Stimulated activated CD8-positive, alpha-beta memory T cell treated with anti-CD3 and anti-CD28 coated beads, Interleukin-4, amount 100 ng/mL, for 4 hours (primary cell): ENCODE data around the gene SHISAL1.

Source experiments
- DNase-seq, 2 donors: peaks; one replicate each; pipeline ENCODE4 v3.0.0-alpha.2; 2020; ENCODE audit warnings: low read depth in 2 of 2, low spot score in 1 of 2

Gene SHISAL1

DNA sequence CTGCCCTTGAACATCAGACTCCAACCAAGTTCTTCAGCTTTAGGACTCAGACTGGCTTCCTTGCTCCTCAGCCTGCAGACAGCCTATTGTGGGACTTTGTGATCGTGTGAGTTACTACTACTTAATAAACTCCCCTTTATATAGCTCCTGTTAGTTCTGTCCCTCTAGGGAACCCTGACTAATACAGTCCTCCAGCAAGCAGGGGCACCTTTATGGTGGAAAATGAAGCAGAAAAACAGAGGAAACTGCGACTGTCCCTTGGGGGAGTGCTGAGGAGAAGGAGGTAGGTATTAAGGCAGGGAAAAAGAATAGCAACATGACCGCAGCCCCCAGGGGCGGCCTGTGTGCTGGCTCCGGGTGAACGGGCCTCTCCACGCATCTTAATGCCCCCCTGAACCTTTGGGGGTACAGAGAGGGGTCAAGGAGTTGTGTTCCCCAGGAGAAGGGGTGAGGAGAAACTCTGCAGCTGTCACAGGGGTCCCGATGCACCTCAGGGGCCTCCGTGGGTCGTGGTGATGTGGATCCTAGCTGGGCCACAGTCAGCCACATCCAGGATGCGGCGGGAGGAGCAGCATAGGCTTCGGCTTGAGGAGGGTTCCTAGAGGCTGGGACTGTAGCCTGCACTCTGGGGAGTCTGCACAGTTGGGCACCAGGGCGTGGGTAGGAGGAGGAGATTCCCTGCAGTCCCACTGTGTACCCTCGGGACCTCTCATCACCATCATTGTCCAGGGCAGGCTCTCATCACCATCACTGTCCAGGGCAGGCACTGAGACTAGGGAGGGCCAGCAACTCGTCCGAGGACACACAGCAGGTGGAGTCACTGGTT, 34.3 kb downstream of the SHISAL1 start:
- DNase-seq: no peak

DNA sequence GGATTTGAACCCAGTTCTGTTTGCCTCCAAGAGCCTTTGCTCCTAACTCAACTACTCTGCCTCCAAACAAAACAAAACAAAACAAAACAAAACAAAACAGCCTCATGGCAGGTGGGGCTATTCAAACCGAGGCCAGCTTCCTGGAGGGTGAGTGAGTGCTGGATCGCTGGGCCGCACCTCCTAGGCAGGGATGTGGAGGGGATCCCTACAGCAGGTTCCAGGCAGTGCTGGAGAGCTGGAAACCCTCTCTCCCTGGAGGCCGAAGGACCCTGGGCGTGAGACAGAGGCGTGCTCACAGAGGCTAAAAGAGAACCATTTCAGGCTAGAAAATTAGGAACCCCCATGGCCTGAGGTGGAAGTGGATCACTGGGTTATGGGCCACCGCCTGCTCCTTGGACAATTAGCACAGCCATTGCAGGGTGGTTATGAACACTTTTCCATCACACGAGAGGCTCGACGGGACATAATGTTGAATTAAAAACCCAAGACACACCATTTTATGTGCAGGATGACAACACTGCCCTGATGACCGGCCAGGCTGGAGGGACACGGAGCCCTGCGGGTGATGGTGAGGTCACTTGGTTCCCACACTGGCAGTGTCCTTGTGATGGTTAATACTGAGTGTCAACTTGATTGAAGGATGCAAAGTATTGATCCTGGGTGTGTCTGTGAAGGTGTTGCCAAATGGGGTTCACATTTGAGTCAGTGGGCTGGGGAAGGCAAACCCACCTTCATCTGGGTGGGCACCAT, 35.2 kb downstream of the SHISAL1 start:
- DNase-seq: no peak

DNA sequence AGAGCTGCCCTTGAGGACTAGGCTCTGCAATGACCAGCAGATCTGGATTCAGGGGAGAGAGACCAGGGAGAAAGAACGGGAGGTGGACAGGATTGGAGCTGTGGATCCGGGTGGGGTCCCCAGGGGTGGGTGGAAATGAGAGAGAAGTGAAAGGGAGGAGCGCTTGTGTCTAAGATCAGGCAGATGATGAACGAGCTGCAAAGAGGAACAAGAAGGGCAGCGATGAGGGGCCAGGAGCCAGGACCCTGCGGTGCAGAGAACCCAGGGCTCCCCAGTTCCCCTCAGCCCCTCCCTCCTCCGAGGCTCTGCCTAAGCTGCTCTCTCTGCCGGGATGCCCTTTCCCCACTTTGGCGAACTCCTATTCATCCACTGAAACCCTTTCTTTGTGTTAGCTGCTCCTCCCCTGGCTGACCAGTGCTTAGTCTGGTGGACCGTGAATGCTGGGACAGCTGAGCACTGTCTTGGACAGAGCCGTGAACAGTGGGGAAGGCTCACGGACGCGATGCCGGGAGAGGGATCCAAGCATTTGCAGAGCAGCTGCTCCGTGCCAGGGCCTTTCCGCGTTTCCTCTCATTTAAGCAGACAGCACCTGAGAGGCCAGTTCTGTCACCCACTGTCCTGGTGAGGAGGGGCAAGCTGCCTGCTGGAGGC, 35.9 kb downstream of the SHISAL1 start:
- DNase-seq: no peak

GRCh38 chr22:44276041-44276440, 36.7 kb downstream of the SHISAL1 start:
- DNase-seq: no peak

DNA sequence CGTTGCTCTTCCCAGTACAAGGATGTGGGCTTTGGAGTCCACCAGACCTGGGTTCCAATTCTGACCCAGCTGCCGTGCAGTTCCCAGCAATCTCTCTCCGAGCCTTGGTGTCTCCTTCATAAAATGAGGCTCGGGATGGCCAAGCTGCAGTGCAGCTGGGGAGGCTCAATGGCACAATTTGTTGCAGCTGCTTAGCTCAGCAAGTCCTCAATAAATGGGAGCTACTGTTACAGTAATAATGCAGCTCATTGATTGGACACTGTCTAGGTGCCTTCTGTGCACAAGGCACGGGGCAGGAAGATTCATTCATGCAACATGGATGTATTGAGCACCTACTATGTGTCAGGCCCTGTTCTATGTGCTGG, 37.1 kb downstream of the SHISAL1 start:
- DNase-seq: no peak

- no peak for DNase-seq
These were observed 37.7 kb downstream of the SHISAL1 start for GRCh38 chr22:44274918-44275630.

DNA sequence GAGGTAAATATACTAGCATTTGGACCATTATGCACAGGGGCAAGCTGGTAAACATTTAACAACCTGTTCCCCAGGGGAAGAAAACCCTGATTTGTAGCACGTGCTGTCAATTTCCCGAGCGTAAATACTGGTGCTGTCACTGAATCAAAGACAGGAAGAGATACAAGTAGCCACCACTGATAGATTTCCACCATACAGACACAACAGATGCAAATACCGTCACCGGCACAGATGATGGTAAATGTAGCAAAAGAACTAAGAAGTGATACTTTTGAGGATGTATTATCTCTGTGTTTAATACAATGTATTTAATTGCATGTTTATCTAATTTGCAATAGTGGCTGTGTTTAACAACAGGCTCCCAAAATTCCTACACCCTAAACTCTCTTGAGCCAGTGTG, 39.6 kb downstream of the SHISAL1 start:
- DNase-seq: no peak

DNA sequence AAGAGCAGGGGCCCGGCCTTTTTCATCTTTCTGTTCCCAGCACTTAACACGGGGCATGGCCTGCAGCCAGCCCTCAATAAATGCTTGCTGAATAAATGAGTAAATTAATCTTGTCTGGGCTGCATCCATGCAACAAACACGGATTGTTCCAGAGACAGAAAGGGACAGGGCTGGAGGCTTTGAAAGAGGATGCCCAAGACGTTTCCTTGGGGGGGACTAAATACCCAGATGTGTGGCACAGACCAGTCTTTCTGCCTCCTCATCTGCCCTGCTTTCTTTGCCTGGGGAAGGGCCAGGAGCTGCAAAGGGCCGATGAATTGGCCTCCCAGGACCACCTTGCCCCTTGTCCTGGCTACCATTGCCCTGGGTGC, 40.4 kb downstream of the SHISAL1 start:
- DNase-seq: no peak

- no peak for DNase-seq
These were observed 40.9 kb downstream of the SHISAL1 start for GRCh38 chr22:44271732-44272400.

GRCh38 chr22:44271010-44271500, 41.7 kb downstream of the SHISAL1 start:
- DNase-seq: no peak

- DNase-seq: no peak
These were observed 42.2 kb downstream of the SHISAL1 start for GRCh38 chr22:44270556-44270880.

DNA sequence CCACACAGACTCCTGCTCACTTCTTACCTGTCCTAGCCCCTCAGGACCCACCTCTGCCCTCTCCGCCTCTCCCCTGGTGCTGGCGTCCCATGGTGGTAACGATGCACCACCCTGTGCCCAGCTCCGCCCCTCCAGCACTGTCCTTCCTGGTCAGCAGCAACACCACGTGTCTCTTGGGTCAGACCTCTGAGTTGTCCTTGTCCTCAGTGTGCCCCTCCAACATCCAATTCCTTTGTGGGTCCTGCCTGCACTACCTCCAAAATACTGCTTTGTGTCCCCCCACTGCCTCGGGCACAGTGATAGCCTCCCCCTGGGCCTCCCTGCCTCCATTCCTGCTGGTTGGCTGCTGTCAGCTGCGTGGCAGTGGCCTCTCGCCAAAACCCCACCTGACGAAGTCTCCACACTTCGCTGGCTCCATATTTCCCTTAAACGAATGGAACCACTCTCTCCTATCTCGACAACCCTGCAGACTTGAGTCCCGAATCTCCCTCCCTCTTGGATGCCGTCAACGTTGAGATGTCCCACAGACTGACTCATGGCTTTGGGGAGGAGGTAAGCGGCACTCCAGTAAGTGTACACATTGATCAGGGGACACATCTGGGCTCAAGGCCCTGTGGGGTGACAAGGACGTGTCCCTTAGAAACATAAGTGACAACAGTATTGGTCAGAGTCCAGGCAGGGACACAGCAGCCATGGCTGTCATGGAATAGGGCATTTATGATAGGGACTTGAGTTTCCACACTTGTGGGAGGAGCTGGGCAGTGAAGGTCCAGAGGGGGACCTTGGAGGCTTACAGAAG, 42.8 kb downstream of the SHISAL1 start:
- no peak for DNase-seq

DNA sequence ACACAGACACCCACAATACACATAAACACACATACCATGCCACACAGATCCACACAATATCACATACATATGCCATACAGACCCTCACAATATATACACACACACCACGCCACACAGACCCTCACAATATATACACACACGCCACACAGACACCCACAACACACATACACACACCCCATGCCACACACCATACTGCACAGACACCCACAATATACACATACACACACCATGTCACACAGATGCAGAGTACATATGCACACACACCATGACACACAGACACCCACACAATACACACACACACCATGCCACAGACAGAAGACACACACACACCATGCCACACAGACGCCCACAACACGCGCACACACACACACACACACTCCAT, 43.6 kb downstream of the SHISAL1 start:
- no peak for DNase-seq

GRCh38 chr22:44268431-44269116, 44.2 kb downstream of the SHISAL1 start:
- no peak for DNase-seq

DNA sequence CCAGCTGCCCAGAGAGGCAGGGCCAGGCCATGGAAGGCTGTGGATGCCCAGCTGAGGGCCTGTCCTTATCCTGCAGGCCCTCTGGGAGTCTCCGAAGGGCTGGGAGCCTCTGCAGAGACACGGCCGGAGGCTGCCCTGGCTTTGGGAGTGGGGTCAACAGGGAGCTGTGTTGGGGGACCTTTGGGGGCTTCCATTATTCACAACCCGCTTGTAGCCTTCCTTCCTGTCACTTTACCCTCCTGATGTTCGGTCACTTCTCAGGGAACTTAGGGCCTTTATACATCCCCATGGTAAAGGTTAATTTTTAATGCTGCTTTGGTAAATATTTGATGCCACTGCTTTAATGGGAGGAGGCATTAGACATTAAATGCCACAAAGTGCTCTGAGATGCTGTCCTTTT, 44.9 kb downstream of the SHISAL1 start:
- DNase-seq: no peak

- no peak for DNase-seq
These were observed 45.7 kb downstream of the SHISAL1 start for GRCh38 chr22:44266796-44267760.

DNA sequence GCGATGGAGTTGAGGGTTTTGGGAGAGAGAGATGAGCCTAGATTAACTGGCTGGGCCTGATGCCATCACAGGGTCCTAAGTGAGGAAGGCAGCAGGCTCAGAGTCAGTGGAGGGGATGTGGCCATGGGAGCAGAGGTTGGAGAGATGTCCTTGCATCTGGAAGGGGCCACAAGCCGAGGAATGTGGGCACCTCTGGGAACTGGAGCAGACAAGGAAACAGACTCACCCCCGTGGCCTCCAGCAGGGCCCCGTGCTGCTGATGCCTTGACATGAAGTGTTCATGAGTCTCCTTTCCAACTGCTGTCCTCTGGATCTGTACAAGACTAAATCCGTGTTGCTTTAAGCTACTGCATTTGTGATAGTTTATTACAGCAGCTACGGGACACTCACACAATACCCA, 49.2 kb downstream of the SHISAL1 start:
- DNase-seq: no peak

- no peak for DNase-seq
These were observed 50.7 kb downstream of the SHISAL1 start for GRCh38 chr22:44261861-44262595.
